MV-4-11 (cell line): ENCODE data around the gene PGM5.
"Not testable (repeated sequence)": the region's sequence is repeated elsewhere in the genome, so short reads cannot be mapped to it uniquely, and the experiment has no call there.

Experiments
- DNase-seq: peaks from one replicate; lab custom pipeline; 2025; lab: John Stamatoyannopoulos, UW

PGM5 gene

DNA sequence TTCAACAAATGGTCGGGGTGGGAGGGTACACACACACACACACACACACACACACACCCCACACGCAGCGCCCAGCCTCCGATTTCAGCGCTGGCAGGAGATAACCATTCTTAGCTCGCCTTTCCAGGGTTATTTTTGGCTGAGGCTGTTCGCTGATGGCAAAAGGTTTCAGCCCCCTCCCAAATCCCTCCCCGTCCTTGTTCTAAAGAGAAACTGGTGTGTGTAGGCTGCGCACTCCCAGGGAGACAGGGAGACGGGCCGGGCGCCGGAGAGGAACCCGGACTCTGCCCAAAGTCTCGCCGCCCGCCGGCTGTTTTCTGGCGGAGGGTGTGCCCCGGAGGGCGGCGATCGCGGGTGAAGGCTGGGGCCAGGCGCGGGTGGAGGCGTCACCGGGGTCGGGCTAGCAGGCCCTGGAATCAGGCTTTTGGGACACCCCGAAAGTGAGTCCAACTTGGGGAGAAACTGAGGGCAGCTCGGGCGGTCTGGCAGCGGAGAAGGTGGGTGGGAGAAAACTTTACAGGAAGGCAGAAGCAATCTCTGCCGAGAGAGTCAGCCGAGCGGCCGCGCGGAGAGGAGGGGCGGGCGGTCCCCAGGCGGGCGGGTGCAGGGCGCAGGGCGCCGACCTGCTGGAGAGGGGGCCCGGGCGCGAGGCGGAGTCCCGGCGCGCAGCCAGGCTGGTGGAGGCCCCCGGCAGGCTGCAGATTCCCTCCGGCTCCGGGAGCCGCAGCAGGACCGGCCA is at the start of gene PGM5:
Gene PGM5, plus strand, starts transcription at position 232 of the 739 bp plus-strand sequence. CDS start 517 bp downstream, outside the sequence.
- not testable (repeated sequence) for DNase-seq

DNA sequence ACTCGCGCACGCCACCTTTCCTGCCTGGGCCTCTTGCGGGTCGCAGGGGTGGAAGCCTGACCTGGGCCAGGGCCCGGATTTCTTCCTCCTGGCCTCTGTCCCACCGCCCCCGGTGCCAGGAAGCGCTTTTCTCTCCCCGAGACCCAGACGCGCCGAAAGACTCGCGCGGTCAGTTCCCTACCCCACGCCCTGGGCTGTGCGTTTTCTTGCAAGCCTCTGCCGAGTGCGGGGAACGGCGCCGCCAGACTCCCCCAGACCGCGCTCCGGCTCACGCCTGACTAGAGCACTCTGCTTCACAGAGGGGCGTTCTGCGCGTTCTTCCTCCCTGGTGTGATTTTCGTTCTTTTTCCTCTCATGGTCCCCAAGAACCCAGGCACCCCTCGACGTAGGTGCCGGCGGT is 49.3 kb upstream of the PGM5 start:
- not testable (repeated sequence) for DNase-seq

DNA sequence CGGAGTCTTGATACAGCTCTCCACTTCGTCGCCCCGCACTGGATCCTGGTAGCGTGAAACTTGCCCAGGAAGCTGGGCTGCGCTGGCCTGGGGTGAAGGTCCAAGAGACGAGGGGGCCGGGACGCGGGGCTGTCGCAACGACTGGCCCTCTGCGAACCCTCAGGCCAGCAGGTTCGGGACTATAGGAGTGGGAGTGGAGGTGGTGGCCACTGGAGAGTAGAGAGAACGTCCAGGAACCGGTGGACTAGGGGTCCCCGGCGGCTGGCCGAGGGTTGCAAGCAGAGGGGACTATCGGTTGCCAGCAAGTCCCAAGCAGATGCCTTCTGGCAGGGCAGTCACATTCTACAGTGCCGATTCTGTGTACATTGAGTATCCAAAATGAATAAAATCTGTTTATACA is 48.8 kb upstream of the PGM5 start:
- DNase-seq = not testable (repeated sequence)

DNA sequence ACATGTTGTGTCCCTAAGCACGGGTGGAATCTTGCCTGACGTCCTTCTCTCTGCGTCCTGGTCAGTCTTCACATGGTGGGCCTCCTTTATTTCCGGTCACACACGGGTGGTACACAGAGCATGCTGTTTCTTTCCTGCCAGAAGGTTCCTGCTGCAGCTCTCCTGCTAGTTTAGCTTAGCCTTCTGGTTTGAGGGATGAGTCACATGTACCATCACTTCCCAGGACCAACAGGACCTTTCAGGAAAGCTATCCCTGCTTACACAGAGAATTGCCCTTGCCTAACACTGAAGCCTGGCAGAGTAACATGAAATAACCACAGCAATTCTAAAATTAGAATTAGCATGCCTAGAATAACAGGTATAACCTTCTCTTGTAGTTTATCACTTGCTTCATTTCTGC is 45.2 kb upstream of the PGM5 start:
- not testable (repeated sequence) for DNase-seq

DNA sequence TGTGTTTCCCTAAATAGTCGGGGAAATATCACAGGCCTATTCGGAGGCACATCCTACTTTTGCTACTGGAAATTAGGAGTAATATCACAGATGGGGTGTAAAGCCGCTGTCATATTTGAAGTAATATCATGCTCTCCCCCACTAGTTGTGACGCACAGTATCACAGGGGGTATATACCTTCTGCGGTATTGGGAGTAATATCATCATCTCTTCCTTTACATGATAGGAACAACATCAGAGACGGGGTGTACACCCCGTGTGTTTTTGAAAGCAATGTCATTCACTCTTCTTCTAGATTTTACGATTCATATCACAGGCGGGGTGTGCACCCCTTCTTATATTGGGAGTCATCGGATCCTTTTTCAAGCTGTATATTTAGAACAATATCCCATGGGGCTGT is 38.2 kb upstream of the PGM5 start:
- DNase-seq = not testable (repeated sequence)

DNA sequence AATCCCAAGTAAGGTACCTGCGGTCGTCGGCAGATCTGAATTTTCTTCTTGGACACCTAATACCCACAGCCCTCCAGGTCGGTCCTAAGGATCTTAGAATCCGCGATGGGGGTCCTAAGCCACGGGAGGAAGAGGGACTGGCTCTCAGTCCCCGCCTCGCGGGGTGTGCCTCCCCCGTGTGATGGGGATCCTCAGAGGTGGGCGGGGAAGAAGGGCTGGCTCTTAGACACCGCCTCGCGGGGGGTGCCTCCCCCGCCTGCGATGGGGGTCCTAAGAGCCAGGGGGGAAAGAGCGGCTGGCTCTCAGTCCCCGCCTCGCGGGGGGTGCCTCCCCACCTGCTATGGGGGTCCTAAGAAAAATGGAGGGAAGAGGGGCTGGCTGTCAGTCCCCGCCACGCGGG is 32.7 kb upstream of the PGM5 start:
- not testable (repeated sequence) for DNase-seq

DNA sequence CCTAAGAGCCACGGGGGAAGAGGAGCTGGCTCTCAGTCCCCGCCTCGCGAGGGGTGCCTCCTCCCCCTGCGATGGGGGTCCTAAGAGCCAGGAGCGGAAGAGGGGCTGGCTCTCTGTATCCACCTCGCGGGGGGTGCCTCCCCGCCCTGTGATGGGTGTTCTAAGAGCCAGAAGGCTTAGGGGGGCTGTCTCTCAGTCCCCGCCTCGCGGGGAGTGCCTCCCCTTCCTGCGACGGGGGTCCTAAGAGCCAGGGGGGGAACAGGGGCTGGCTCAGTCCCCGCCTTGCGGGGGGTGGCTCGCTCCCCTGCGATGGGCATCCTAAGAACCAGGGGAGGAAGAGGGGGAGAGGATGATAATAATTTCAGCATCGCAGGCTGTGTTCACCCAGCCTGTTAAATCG is 31.9 kb upstream of the PGM5 start:
- not testable (repeated sequence) for DNase-seq

DNA sequence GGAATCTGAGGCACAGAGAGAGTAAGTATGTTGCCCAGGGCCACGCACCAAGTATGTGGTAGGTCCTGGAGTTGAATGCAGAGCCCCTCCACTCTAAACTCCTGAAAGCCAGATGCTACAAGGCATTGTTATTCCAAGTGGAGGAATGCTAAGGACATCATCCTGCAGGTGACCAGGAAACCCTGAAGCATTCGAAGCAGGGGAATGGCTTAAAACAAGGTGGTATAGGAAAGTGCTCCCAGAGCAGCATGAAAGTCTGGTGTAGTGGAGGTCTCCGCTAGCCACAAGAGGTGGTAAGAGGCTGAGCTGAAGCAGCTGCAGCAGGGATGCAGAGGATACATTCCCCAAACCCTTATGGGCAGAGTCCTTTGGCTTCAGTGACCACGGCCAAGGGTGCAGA is 27.3 kb upstream of the PGM5 start:
- not testable (repeated sequence) for DNase-seq

DNA sequence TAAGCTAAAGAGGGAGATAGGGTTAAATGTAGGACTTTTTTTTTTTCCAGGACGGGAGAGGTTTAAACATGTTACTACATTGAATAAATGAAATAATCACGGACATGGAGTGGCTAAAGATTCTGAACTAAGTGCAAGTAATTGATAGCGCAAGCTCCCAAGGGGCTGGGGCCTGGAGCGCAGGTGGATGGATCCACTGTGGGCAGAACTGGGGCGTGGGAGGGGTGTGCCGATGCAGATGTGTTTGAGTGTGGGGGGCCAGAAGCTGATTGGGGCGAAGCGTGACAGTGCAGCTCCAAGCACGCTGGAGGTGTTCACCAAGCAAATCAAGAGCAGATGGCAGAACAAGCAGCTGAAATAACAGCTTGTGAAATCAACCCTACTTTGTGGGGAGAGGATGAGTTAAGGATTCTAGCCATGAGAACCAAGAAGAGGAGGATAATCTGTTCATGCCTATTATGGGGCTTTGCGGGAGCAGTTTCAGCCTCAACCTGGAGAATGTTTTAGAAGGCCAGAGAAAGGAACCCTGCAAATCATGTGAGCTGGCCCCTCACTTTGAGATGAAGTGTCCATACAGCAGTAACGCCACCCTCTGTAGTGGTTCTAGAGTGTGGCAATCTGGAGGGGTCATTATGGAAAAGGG is 25.8 kb upstream of the PGM5 start:
- not testable (repeated sequence) for DNase-seq

DNA sequence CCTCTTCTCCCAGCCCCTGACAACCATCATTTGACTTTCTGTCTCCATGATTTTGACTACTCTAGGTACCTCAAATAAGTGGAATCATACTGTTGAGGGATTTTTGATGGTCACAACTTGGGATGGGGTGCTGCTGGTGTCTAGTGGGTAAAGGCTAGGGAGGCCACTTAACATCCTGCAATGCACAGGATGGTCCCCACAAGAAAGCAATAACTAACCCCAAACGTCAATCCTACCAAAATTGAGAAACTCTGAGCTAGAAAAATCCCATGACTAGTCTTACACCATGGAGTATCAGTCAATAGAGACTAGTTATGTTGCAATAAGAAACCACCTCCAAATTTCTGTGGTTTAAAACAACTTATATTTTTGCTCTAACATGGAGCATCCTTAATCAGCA is 24.3 kb upstream of the PGM5 start:
- not testable (repeated sequence) for DNase-seq

DNA sequence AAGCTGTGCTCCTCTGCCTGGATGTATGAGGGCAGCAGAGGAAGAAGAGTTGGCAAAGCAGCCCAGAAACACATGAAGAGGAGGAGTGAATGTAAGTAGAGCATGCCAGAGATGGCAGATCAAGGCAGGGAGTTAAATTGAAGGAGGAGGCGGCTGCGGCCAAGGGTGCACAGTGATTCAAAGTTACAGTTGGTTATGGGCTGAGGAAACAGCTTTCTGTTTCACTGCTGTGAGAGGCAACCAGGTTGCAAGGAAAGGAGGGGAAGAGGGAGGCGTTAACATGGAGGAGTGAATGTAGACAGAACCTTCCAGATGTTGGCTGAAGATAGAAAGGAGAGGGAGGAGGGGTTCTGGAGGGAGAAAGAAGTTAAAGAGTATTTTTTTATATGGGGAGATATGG is 20.5 kb upstream of the PGM5 start:
- not testable (repeated sequence) for DNase-seq

DNA sequence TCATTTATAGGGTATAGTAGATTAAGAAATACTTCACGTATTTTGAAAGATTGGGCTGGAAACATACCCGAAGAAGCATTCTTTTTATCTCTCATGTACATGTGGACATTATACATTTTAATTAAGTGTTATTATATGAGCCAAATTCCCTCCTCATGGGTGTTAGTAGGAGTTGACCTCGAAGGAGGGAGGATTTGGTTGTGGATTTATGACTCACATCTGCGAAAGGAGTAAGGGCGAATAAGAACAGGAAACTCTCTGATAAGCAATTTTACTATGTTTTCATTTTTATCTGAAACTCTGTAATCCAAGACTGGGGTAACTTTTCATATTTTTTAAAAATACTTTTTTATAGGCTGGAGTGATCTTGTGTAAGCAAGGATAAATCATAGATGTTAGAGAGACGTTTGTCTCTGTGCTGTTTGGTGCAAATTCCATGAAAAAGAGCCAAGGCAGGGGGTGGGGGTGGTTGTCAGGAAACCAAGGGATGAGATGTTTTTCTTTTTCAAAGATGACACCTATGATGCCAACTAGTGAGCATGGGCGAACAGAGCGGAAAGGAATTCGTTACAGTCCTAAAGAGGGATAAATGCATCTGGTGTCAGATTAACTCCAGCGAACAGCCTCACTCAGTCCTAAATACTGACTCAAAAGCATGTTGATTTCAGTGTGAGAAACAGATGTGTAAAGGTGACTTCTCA is 19.6 kb upstream of the PGM5 start:
- not testable (repeated sequence) for DNase-seq

DNA sequence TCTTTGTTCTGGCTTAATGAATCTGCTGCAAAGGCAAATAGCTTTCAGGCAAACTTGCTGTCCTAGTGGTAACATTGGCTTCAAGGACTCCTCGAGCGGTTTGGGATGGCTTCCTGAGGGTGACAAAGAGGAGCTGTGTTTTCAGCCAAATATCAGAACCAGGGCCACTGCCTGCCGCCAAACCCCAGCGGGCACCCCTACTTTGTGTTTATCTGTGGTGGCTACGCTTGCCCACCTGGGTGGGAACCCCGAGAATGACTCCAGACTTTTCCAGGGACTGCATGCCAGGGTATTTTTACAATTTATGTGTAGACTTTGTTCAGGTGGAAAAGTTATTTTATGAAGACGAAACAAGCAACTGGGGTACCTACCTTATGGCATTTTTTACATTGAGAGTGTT is 18.4 kb upstream of the PGM5 start:
- DNase-seq = not testable (repeated sequence)

DNA sequence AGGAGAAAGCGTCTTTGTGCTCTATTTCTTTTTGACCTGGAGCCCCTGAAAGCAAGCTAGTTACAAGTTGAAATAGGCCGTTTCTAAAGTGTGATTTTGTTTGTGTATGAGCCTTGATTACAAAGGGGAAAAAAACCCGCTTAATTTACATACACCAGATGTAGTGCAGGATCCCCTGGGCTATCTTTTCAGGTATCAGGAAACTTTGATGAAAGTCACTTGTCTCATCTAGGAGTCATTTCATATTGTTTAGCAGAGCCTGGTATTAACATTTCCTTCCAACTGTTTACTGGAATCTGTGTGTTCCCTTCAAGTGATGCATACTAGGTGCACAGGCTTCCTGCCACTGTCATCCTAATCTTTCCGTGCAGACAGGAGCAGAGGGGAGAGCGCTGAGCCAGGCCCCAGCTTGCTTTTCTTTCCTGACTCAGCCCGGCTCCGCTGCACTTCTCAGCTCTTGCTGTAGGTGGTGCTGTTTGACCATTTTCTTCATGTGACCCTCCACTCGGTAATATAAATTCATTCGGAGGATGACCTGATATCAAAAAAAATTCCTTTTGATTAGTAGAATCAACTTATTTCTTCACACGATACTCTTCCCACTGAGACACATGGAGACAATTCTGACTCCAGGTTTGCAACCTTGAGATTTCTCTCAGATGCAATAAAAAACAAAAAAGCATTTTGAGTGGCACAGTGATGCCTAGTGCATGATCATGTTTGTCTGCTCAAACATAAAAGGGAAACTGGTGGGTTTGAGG is 14.0 kb upstream of the PGM5 start:
- not testable (repeated sequence) for DNase-seq

DNA sequence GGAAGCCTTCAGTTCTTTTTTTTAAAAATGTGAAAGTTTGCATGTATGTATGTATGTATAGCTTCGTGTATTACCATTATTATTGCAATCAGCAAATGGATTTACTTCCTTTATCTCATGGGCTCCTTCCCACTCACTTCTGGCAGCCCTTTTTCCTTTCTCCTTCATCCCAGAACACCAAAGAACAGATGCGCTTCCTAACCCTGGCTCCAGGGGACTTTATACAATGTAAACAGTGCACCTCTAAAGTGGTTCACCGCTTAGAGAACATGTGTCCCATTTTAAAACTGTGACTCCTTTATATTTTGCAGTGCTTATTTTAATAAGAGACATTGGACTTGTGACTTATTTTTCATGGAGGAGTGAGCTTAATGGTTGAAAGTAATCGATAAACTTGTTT is 13.2 kb upstream of the PGM5 start:
- not testable (repeated sequence) for DNase-seq

DNA sequence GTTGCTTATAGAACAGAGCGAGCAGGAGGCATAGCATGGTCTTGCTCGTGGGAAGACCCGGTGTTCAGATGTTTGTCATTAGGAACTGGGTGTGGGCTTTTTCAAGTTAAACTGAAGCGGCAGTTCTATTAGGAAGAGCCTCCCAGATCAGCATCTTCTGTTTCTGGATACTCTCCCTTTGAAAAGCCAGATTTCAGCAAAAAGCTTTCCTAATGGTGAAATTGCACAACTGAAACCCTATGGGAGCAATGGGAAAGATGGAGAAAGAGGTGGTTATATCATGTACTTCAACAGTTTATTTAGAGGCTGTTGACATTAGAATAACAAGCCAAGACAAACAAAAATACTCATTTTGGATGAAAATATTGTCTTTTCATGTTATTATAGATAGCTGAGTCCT is 12.4 kb upstream of the PGM5 start:
- DNase-seq = not testable (repeated sequence)

DNA sequence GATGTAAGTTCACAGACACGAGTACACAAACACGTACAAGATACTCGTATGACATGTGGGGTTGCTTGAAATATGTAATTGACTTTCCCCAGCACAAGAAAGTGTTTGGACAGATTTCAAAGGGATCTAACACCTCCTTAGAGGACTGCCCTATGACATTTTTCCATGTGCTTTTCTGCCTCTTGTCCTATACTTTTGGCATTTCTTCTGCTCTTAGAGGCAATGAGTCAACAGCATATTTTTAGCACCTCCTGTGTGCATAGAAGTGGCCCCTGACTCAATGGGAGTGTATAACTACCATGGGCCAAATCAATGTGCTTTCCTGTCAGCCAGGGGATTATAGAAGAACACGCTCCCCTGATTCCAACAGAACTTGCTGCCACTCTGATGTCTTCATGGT is 4.7 kb upstream of the PGM5 start:
- not testable (repeated sequence) for DNase-seq

DNA sequence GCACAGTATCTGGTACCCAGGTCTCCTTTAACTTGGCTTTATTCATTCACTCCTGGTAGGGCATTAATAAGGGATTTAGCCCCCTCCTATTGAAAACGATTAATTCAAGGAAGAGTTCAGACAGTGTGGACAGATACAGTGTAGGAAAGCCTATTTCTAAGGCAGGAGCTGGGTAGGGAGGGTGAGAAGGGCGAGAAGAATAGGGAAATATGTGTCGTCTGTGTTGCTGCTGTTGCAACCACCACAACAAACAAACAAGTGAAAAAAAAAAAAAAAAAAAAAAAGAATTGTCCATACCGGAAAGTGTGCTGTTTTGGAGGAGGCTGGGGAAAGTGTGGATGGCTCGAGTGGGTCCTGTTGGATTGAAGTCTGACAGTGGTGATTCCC is 425 bp upstream of the PGM5 start:
- DNase-seq = not testable (repeated sequence)

DNA sequence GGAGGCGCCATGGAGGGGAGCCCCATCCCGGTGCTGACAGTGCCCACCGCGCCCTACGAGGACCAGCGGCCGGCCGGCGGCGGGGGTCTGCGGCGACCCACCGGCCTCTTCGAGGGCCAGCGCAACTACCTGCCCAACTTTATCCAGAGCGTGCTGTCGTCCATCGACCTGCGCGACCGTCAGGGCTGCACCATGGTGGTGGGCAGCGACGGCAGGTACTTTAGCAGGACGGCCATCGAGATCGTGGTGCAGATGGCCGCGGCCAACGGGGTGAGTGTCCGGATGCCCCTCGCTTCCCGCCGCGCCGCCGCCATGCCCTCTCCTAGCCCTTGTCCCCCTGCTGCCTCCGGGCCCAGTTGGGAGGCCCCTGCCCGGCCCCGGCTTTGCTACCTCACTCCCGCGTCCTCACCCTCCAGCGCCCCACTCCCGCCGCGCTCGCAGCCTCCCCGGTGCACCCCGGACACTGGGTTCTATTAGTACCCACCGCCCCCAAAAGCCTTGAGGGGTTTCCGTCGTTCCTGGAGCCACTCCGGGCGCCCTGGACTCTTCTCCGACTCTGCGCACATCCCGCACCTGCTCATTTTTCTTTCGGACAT is 806 bp downstream of the PGM5 start:
- not testable (repeated sequence) for DNase-seq

DNA sequence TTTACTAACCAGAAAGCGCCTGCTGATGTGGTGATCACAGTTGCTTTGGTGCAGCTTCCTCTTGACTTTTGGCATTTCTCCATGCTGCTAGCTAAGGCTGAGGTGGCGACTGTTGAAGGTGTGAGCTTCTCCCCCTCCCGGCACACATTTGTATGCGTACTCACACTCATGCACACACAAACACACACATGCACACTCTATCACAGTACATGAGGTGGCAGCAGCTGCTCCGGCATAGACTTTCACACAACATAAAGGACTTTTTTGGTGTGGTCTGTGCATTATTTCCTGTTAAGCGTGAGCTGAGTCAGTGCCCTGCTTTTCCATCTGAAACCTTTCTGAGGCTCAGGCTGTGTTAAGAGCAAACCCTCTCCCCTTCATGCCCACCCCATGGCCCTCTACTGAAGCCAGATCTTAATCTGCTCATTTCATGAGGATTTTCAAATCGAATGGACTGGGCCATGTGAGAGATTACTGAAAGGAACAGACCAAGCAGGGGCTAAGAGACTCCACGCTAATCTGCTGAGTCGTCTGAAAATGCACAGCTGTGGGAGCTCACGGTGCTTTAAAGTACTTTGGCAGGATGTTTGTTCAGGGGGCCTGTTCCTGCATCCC is 10.6 kb downstream of the PGM5 start:
- not testable (repeated sequence) for DNase-seq

DNA sequence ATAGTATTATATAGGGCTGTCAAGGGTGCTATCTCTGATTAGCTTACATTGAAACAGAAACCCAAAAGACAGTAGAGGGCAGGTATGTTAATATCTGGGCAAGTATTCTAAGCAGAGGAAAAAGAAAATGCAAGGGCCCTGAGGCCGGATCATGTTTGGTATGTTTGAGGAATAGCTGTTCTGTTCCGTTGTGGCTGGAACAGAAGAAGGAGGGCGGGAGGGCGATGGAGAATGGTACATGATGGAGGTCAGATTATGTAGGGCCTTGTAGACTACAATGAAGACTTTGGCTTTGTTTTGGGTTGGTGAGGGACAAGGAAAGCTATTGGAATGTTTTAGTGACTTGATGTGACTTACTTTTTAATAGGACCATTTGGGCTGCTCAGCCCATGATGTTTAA is 19.4 kb downstream of the PGM5 start:
- not testable (repeated sequence) for DNase-seq
